ENCODE results near the gene TRAPPC2B. TPM values are rescaled to one million over a fixed set of nuclear protein-coding genes. Genes with fewer than 3 reads are reported as not detected.

TRAPPC2B gene
- total and polyA plus RNA-seq, 2 donors (not counting 1 experiment from before 2014, with no cell fraction given) = 13.4 to 14.0 TPM

- Histone ChIP-seq H3K79me2 (ENCODE audit: control insufficient read depth, insufficient read depth, low read length) (no peaks in the 10 kb centered on the region), H3K27ac (ENCODE audit: insufficient read depth, low read length) (no peak overlapping the region), H3K9ac (ENCODE audit: insufficient read depth, low read length) (no peak overlapping the region), H3K36me3 (ENCODE audit: control insufficient read depth, insufficient read depth, low read length) (peaks cover 3% of the 10 kb centered on the region), H3K4me2 (ENCODE audit: extremely low read depth, insufficient read depth, low read length) (no peak overlapping the region), H3K9me3 (ENCODE audit: control insufficient read depth, insufficient read depth, low read depth, low read length) (peaks cover 10% of the 10 kb centered on the region), H3K27me3 (ENCODE audit: control insufficient read depth, insufficient read depth, low read length) (no peaks in the 10 kb centered on the region), H3K4me3 (replicated peaks in 1 of 4; ENCODE audit: control extremely low read depth in 1 of 4, insufficient read depth in 1 of 4, low read depth in 3 of 4, low read length in 4 of 4) (no peak overlapping the region), H3K4me1 (ENCODE audit: control insufficient read depth, extremely low read depth, insufficient read depth, low read length) (no peaks in the 10 kb centered on the region), H4K20me1 (ENCODE audit: control insufficient read depth, extremely low read depth, insufficient read depth, low read length) (no peaks in the 10 kb centered on the region), H2AFZ (ENCODE audit: low read length) (no peak overlapping the region)
- TF ChIP-seq EZH2 (IDR thresholded peaks at IDR 0.05; ENCODE audit: low read length, missing control alignments) = no peak
- no peak for TF ChIP-seq CTCF (conservative IDR thresholded peaks at IDR 0.05 in 1 of 2, IDR thresholded peaks at IDR 0.05 in 1 of 2; ENCODE audit: low read depth in 1 of 2, low read length in 2 of 2)
- DNase-seq (ENCODE audit: low read depth in 2 of 2) = peak in 1 of 2 donors; percentile 9
Measured at GRCh38 chr19:57377498-57378146, 14.3 kb downstream of the TRAPPC2B start.

GRCh38 chr19:57380923-57381322 lies 17.6 kb downstream of the TRAPPC2B start:
- Histone ChIP-seq H3K4me3 (replicated peaks in 1 of 4; ENCODE audit: control extremely low read depth in 1 of 4, insufficient read depth in 1 of 4, low read depth in 3 of 4, low read length in 4 of 4) (no peak overlapping the region), H3K36me3 (ENCODE audit: control insufficient read depth, insufficient read depth, low read length) (peaks cover 3% of the 10 kb centered on the region), H3K27ac (ENCODE audit: insufficient read depth, low read length) (no peak overlapping the region), H3K27me3 (ENCODE audit: control insufficient read depth, insufficient read depth, low read length) (no peaks in the 10 kb centered on the region), H4K20me1 (ENCODE audit: control insufficient read depth, extremely low read depth, insufficient read depth, low read length) (no peaks in the 10 kb centered on the region), H2AFZ (ENCODE audit: low read length) (no peak overlapping the region), H3K9ac (ENCODE audit: insufficient read depth, low read length) (no peak overlapping the region), H3K9me3 (ENCODE audit: control insufficient read depth, insufficient read depth, low read depth, low read length) (peaks cover 10% of the 10 kb centered on the region), H3K4me2 (ENCODE audit: extremely low read depth, insufficient read depth, low read length) (no peak overlapping the region), H3K4me1 (ENCODE audit: control insufficient read depth, extremely low read depth, insufficient read depth, low read length) (no peaks in the 10 kb centered on the region), H3K79me2 (ENCODE audit: control insufficient read depth, insufficient read depth, low read length) (no peaks in the 10 kb centered on the region)
- TF ChIP-seq EZH2 (IDR thresholded peaks at IDR 0.05; ENCODE audit: low read length, missing control alignments) (no peak), CTCF (conservative IDR thresholded peaks at IDR 0.05 in 1 of 2, IDR thresholded peaks at IDR 0.05 in 1 of 2; ENCODE audit: low read depth in 1 of 2, low read length in 2 of 2) (no peak)
- no peak for DNase-seq (ENCODE audit: low read depth in 2 of 2)

- Histone ChIP-seq H3K79me2 (ENCODE audit: control insufficient read depth, insufficient read depth, low read length) (no peaks in the 10 kb centered on the region), H4K20me1 (ENCODE audit: control insufficient read depth, extremely low read depth, insufficient read depth, low read length) (no peaks in the 10 kb centered on the region), H3K9me3 (ENCODE audit: control insufficient read depth, insufficient read depth, low read depth, low read length) (peaks cover 2% of the 10 kb centered on the region), H3K4me2 (ENCODE audit: extremely low read depth, insufficient read depth, low read length) (no peak overlapping the region), H3K27ac (ENCODE audit: insufficient read depth, low read length) (no peak overlapping the region), H3K27me3 (ENCODE audit: control insufficient read depth, insufficient read depth, low read length) (no peaks in the 10 kb centered on the region), H2AFZ (ENCODE audit: low read length) (no peak overlapping the region), H3K36me3 (ENCODE audit: control insufficient read depth, insufficient read depth, low read length) (no peaks in the 10 kb centered on the region), H3K4me1 (ENCODE audit: control insufficient read depth, extremely low read depth, insufficient read depth, low read length) (no peaks in the 10 kb centered on the region), H3K9ac (ENCODE audit: insufficient read depth, low read length) (no peak overlapping the region), H3K4me3 (replicated peaks in 1 of 4; ENCODE audit: control extremely low read depth in 1 of 4, insufficient read depth in 1 of 4, low read depth in 3 of 4, low read length in 4 of 4) (no peak overlapping the region)
- TF ChIP-seq CTCF (conservative IDR thresholded peaks at IDR 0.05 in 1 of 2, IDR thresholded peaks at IDR 0.05 in 1 of 2; ENCODE audit: low read depth in 1 of 2, low read length in 2 of 2) (no peak), EZH2 (IDR thresholded peaks at IDR 0.05; ENCODE audit: low read length, missing control alignments) (no peak)
- no peak for DNase-seq (ENCODE audit: low read depth in 2 of 2)
Measured at GRCh38 chr19:57382806-57383488, 19.6 kb downstream of the TRAPPC2B start.

Measured in fibroblast of lung (primary cell).